Hypothalamus (tissue), 51 donors: ENCODE results near the gene SGCE.

Experiments
- DNase-seq, 51 donors: peaks; one replicate each; lab custom pipeline; 2025; lab: John Stamatoyannopoulos, UW

The SGCE gene

DNA sequence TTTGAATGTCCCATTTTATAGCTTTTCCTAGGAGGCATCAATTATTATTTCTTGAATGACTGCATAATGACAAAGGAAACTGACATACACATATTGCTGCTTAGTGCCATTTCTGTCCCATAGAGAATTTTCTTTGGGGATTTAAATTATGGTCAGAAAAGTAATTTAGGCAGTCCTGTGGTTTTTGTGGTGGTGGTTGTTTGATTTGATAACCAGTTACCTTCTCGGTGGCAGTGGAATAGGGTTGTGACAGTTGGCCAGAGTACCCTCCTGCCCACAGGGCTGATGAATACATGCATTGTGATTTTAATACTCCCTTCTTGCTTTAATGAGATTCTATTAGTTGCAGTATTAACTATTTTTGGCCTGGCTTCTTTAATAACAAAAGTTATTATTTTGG, 6.6 kb upstream of the SGCE start:
- DNase-seq, result no peak

- DNase-seq, result no peak
These were observed 4.1 kb upstream of the SGCE start for GRCh38 chr7:94660006-94660405.

GRCh38 chr7:94658826-94659225, 2.9 kb upstream of the SGCE start:
- DNase-seq, result no peak

DNA sequence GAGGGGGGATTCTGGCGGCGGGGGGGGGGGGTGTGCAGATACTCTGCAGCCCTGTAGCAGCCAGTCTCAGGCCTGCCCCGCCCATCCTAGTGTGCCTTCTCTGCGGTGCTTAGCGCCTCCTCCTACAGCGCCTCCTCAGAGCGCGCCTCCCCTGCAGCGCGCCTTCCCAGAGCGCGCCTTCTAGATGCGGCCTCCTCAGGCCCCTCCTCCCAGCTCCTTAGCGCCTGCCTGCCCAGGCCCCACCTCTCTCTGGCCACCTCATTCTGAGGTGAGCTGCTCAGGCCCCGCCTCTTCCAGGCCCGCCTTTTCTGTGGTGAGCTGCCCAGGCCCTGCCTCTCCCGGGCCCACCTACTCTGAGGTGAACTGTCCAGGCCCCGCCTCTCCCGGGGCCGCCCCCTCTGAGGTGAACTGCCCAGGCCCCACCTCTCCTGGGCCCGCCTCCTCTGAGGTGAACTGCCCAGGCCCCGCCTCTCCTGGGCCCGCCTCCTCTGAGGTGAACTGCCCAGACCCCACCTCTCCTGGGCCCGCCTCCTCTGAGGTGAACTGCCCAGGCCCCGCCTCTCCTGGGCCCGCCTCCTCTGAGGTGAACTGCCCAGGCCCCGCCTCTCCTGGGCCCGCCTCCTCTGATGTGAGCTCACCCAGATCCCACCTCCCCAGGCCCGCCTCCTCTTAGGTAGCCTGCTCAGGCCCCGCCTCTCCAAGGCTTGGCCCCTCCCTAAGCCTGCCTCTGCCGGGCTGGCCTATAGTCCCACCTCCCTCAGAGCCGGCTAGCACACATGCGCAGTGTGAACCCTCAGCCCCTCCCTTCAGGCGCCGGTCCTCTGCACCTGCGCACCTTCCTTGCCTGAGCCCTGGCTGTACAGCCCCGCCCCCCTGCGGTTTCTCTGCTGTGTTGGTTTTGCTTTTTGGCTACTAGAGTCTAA, 2.1 kb upstream of the SGCE start:
- peak in 49 of 51 donors; percentile 29 to 95 (median 81) for DNase-seq

DNA sequence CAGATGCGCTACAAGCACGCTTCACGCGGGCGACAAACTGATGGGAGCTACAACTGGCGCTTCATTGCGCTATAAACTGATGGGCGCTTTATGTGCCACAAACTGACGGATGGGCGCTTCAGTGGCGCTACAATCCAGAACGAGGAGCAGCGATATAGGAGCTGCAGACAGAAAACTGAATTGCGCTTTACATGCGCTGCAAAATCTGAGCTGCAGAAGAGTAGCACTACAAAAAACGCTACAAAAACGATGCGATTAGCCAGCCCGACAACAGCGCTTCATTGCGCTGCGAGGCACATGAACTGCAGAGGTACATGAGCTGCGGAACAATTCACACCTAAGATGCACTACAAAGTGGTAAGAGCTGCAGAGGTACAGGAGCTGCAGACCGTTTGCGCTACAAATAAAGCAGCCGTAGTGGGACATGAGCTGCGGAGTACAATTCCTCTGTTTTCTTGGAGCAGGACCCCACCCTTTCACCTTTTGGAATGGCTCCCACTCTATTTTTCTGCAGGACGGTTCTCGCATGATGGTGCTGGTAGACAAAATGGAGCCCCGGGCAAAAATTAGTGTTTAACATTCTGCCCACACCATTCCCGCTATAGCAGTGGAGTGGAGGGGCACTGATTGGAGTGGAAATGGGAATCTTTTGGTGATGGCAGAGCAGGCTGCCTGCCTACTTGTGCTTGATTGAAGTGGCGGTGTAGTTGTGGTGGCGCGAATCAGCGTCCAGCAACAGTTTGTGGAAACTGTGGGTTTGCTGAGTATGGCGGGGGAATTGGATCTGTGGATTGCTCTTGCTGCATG, 1.2 kb upstream of the SGCE start:
- DNase-seq, result peak in 6 of 51 donors; percentile 8 to 64 (median 18)

- DNase-seq, result no peak
These were observed 658 bp upstream of the SGCE start for GRCh38 chr7:94656658-94656924.

DNA sequence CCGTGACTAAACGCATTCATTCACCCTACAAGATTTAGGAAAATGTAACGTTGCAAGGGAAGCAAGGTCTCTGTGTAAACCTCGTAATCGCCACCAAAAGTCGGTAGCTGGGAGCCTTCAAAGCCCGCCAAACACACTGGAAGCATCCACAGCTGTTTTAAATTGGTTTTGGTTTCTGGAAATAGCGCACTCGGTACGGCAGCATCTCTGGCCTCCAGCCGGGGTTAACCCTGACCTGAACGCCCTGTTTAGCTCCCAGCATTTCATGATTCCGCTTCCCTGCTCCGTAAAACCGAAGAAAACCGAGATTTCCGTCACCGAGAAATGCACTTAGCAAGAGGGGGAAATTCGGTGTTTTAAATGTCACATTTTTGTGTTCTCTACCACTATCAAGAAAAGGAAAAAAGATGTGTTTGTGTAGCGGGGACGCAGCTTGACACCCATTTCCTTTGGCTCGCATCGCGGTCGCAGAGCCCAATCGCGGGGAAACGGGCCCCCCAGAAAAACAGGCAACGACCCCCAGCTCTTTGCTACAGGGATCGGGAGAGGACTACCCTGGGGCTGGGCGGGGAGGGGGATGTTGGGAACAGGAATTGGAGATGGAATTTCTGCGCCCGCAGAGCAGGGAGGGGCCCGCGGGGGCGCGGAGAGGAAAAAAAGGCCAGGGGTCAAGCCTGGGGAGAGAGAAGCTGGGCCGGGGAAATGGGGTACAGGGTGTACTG, 646 bp downstream of the SGCE start:
- peak in 18 of 51 donors; percentile 8 to 75 (median 44) for DNase-seq

GRCh38 chr7:94654783-94655125, 1.2 kb downstream of the SGCE start:
- no peak for DNase-seq

DNA sequence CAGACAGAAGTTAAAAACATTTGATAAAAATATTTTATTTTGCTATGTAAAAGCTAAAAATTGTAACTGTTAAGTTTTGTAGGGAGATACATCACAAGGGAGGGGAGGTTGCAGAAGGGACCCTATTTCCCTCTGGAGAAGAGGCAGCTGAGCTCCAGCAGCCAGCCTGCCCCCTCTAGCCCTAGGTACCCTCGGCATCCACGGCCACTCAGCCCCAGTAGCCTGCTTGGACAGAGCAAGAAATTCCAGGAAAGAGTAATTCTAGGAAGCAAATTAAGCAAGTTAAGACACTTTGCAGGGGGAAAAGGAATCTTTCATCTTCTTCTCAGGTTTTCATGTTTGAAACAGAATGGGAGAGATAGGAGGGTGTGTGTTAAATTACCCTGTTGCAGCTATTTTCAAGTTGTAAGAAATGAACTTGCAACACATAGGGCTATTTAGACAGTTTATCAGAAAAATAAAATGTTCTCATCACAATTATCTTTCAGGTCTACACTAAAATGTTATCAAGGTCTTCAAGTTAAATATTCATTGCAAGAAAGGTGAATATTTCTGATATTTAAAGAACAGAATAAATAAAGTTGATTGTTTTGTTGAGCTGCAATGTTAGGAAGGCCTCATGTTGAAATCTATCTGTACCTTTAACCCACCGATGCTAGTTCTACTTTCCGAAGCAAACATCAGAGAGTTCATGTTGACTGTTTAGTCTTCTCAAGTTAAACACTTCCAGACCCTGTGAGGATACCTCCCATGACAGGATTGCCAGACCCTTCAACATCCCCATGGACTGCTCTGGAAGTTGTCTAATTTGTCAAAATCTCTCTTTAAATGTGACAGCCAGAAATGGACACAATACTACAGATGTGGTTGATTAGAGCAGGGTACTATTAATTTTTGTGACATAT, 5.5 kb downstream of the SGCE start:
- no peak for DNase-seq

DNA sequence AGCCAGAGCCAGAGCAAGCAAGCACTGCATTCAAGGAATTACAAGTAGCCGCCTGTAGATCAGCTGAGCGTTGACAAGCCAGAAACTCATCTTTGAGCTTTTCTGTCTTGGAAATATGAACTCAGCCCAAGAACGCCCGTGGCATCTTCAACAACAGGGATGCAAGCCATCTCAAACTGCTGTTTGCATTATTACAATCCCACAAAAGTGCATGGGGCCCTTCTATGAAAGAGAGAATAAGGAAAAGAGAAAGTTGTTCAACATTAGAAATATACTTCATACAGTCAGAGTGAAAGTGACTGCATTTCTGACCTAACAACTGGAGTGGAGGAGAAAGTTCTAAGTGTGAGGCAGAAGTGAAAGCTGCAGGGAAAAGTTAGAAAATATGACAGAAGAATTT, 6.5 kb downstream of the SGCE start:
- no peak for DNase-seq

DNA sequence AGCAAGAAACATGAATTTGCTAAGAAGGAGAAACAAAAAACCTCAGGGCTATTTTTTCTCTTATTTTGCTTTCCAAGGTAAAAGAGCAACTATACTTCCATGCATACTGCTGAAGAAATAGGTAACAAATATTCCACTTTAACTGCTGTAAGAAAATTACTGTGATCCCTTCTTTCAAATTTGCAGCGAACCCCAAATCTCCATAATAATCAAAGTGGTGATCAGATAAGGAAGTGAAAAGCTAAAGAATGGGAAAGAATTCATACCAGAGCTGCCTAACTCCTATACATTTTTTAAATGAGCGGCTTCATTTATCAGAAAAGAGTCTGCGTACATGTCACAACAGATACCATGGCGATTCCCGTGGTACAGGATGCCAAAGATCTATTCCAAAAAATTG, 7.2 kb downstream of the SGCE start:
- no peak for DNase-seq

DNA sequence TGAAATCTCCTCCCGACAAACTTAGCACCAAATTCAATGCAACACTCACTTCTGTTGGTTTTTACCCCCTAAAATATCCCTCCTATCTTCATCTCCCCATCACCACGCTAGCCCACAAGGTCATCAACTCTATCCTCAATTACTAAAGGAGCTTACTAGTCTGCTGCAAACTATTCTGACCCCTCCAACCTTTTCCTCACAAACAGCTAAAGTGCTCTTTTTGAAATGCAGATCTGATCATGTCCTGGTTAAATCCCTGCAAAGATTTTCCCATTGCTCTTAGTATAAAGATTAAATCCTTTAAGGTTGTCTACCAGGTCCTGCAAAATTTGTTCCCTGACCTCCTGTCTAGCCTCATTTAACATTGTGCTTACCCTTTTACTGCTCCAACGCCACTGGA, 8.6 kb downstream of the SGCE start:
- DNase-seq, result no peak

- DNase-seq, result no peak
These were observed 12.0 kb downstream of the SGCE start for GRCh38 chr7:94643771-94644545.

DNA sequence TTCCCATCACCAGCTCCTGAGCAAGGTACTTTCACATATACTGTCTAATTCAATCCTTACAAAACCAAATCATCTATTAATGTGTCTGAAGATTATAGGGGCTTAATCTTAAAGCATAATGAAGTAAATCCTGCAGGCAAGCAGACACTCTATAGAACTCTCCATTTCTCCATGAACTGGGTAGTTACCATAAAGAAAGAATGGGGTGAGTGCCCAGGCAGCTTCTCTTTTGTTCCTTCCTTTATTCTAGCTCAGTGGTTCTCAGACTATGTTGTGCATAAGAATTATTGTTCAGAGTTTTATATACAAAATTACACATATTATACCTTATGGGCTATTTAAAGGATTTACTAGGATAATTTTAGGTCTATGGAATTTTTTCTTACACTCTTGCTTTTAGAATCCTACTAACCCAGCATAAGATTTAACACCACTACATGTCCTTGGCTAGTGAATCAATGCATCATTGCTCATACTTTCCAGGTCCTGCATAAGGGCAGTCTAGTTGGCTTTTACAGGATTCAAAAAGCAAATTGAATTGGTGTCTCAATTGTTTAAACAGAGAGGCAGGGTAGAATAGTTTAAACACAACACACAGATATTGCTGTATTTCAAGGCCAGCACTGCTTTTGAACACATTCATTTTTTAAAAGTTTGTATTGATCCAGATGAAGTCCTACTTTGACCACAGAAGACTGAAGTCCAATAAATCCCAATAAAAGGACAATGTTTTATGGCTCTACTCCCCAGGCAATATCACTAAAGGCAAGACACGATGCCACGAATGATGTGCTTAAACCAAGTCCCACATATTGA, 12.9 kb downstream of the SGCE start:
- no peak for DNase-seq

GRCh38 chr7:94639384-94639783, 16.5 kb downstream of the SGCE start:
- DNase-seq, result no peak

DNA sequence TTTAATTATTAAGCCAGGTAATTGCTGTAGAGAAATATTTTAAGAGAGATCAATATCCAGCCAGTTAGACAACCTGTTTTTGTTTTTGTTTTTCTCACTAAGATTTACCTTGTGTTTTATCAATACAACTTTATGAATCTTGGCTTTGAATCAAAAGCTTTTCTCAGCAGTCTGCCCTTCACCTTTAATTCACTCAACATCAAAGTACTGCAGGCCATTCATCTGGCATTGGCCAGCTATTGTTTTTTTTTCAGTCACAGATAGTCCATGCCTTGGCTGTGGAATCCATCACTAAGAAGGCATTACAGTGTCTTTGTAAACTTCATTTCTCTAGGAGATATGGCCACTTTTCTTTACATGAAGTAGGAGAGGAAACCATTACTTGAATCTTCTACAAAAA, 20.2 kb downstream of the SGCE start:
- no peak for DNase-seq

- no peak for DNase-seq
These were observed 21.4 kb downstream of the SGCE start for GRCh38 chr7:94634502-94634901.

DNA sequence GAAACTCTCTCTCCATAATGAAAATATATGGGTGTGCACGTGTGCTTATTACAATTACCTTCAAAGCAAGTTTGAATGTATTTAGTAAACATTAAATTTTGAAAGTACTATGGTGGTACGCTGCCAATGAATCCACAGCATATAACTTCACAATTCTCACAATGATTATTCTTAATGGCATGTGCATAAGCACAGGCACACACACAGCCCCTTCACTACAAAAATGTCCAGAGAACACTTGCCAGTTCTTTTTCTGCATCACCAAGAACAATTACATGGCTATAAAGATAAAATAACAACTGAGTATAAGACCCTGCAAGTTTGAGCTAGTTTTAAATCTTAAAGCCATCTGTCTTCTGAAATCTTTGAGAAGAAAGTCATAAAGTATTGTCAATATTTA, 22.2 kb downstream of the SGCE start:
- no peak for DNase-seq

GRCh38 chr7:94633014-94633341, 23.0 kb downstream of the SGCE start:
- DNase-seq, result no peak
